Measurements from ENCODE around the gene GMDS. TPM values are rescaled to one million over a fixed set of nuclear protein-coding genes. Genes with fewer than 3 reads are reported as not detected.

GMDS gene
- polyA plus RNA-seq, 1 of the 3 experiments (the other 2 are of a cell fraction): 12.3 TPM

- Histone ChIP-seq H3K4me1 (ENCODE audit: control insufficient read depth in 1 of 2, insufficient read depth in 2 of 2, low read depth in 1 of 2, low read length in 1 of 2) (peaks cover 0 to 10% of the 10 kb centered on the region in 2 experiments; a peak in 1 of 4 replicates), H3K36me3 (replicated peaks in 1 of 2; ENCODE audit: control insufficient read depth in 1 of 2, insufficient read depth in 2 of 2, low read length in 1 of 2) (no peaks in the 10 kb centered on the region), H2AFZ (ENCODE audit: low read depth) (no peak overlapping the region), H3K79me2 (ENCODE audit: insufficient read depth) (no peaks in the 10 kb centered on the region), H3F3A (replicated peaks; ENCODE audit: insufficient read depth) (no peaks in the 10 kb centered on the region), H3K4me3 (ENCODE audit: low read depth in 2 of 2, low read length in 1 of 2) (no peak overlapping the region), H3K27me3 (ENCODE audit: insufficient read depth) (peaks cover 75% of the 10 kb centered on the region), H3K9me3 (no peaks in the 10 kb centered on the region), H3K4me2 (no peak overlapping the region), H4K20me1 (ENCODE audit: insufficient read depth) (no peaks in the 10 kb centered on the region), H3K9ac (no peak overlapping the region), H3K9me2 (no peaks in the 10 kb centered on the region), H3K27ac (ENCODE audit: low read depth in 2 of 2, low read length in 1 of 2) (no peak overlapping the region)
- CTCF ChIA-PET: interaction anchor here (1.2 kb wide), 1 partner anchor 1147 kb away, joined by 3 read pairs; no protein-coding TSS in a partner anchor
- no peak for DNase-seq
- TF ChIP-seq JUND (IDR thresholded peaks at IDR 0.05) (no peak), RCOR1 (IDR thresholded peaks at IDR 0.05; ENCODE audit: low read length) (no peak), USF2 (IDR thresholded peaks at IDR 0.05; ENCODE audit: borderline replicate concordance, low read depth, low read length) (no peak), MXI1 (IDR thresholded peaks at IDR 0.05; ENCODE audit: low read depth, low read length) (no peak), MAX (IDR thresholded peaks at IDR 0.05; ENCODE audit: low read depth) (no peak), IRF3 (IDR thresholded peaks at IDR 0.05; ENCODE audit: low read depth, low read length) (no peak), TEAD4 (IDR thresholded peaks at IDR 0.05; ENCODE audit: borderline replicate concordance, insufficient read depth) (no peak), PBX3 (IDR thresholded peaks at IDR 0.05) (no peak), REST (IDR thresholded peaks at IDR 0.05; ENCODE audit: low read depth, low read length) (no peak), FOXM1 (IDR thresholded peaks at IDR 0.05; ENCODE audit: low read depth) (no peak), RXRA (IDR thresholded peaks at IDR 0.05; ENCODE audit: borderline replicate concordance, low read depth) (no peak), TAF1 (IDR thresholded peaks at IDR 0.05; ENCODE audit: borderline replicate concordance, low read depth, low read length) (no peak), RAD21 (IDR thresholded peaks at IDR 0.05; ENCODE audit: low read length) (no peak), SMC3 (IDR thresholded peaks at IDR 0.05; ENCODE audit: low read depth, low read length) (no peak), GATA2 (CRISPR knock-in tag; IDR thresholded peaks at IDR 0.05) (no peak)
- POLR2A ChIA-PET: no interaction called here
- 46% methylated on average over 5 of the region's 5 CpGs for WGBS (ENCODE audit: low lambda C conversion rate)
Measured at GRCh38 chr6:1591243-1591642, 654.2 kb downstream of the GMDS start.

Data from SK-N-SH (cell line).